ENCODE measurements around the gene BCKDHB. TPM values are rescaled to one million over a fixed set of nuclear protein-coding genes. Genes with fewer than 3 reads are reported as not detected.

Gene BCKDHB
- 29.2 and 32.1 TPM in 2 replicates for total RNA-seq (2014; rRNA removed; shearing (Covaris generic))
- 39.0 and 42.7 TPM in 2 replicates for polyA plus RNA-seq (2016; fragmentation: Nextera tagmentation; extraction: Ambion mirVana)
- long read RNA-seq, transcript BCKDHB-202 (11 exons, 1,514 nt), result major isoform, 16 of 22 reads
- long read RNA-seq, partial matches to known transcripts, result 0 of 22 reads
- long read RNA-seq, other reads (novel, unspliced or antisense), result 3 of 22 reads

GRCh38 chr6:80106418-80107235 lies at the start of gene BCKDHB:
TSS of gene BCKDHB (plus strand) at chr6:80106671. CDS start at chr6:80106694, 23 bp downstream.
- H3K4me1 Mint-ChIP-seq, result peaks cover 32% of the 10 kb centered on the region
- H3K9me3 Mint-ChIP-seq, result peaks cover 2% of the 10 kb centered on the region; the same call in 1 of the 3 replicates
- peak within 1 kb of the TSS; percentile 99 for H3K4me3 Mint-ChIP-seq
- Histone ChIP-seq H3K27ac (ENCODE audit: low read depth) (peak within 1 kb of the TSS; percentile 93), H3K36me3 (ENCODE audit: insufficient read depth) (no peaks in the 10 kb centered on the region), H4K20me1 (replicated peaks; ENCODE audit: insufficient read depth) (peaks cover 7% of the 10 kb centered on the region), H3K27me3 (ENCODE audit: insufficient read depth) (no peaks in the 10 kb centered on the region), H3K4me3 (peak within 1 kb of the TSS; percentile 86), H3K79me2 (replicated peaks; ENCODE audit: insufficient read depth) (peaks cover 42% of the 10 kb centered on the region), H3F3A (replicated peaks; ENCODE audit: low read depth) (no peaks in the 10 kb centered on the region), H3K4me1 (ENCODE audit: insufficient read depth) (peaks cover 24% of the 10 kb centered on the region), H3K4me2 (peak within 1 kb of the TSS; percentile 81), H3K9me2 (ENCODE audit: insufficient read depth) (no peaks in the 10 kb centered on the region), H2AFZ (peak within 1 kb of the TSS; percentile 91)
- DNase-seq (ENCODE audit: low spot score), result peak; percentile 99
- ATAC-seq, result peak; percentile 98
- H3K27ac Mint-ChIP-seq, result peak within 1 kb of the TSS; percentile 99
- H3K36me3 Mint-ChIP-seq (ENCODE audit: low read depth), result peaks cover 6% of the 10 kb centered on the region
- H3K27me3 Mint-ChIP-seq (ENCODE audit: insufficient read depth, low read depth, poor library complexity), result peaks cover 6% of the 10 kb centered on the region
- TF ChIP-seq ZNF462 (CRISPR knock-in tag; IDR thresholded peaks at IDR 0.05) (no peak), ETS1 (IDR thresholded peaks at IDR 0.05) (no peak), STAT1 (IDR thresholded peaks at IDR 0.05; ENCODE audit: unreplicated experiment) (no peak), ZNF331 (CRISPR knock-in tag; IDR thresholded peaks at IDR 0.05; ENCODE audit: low read depth) (no peak), EZH2 (IDR thresholded peaks at IDR 0.05; ENCODE audit: low read depth, unreplicated experiment) (no peak), EZH2phosphoT487 (IDR thresholded peaks at IDR 0.05; ENCODE audit: unreplicated experiment) (no peak), ZNF114 (CRISPR knock-in tag; IDR thresholded peaks at IDR 0.05) (no peak), CREB1 (CRISPR knock-in tag; IDR thresholded peaks at IDR 0.05; ENCODE audit: low read depth) (peak; percentile 63; the same call in 1 of the 2 replicates), REST (IDR thresholded peaks at IDR 0.05; ENCODE audit: unreplicated experiment) (no peak), POLR2AphosphoS5 (IDR thresholded peaks at IDR 0.05; ENCODE audit: low read depth) (peak; percentile 98), JUNB (IDR thresholded peaks at IDR 0.05; ENCODE audit: unreplicated experiment) (no peak)
